ENCODE data around the gene ARHGEF10L. TPM values are rescaled to one million over a fixed set of nuclear protein-coding genes. Genes with fewer than 3 reads are reported as not detected.

The ARHGEF10L gene
- total RNA-seq, 2 experiments from 2014 or later, result not detected

DNA sequence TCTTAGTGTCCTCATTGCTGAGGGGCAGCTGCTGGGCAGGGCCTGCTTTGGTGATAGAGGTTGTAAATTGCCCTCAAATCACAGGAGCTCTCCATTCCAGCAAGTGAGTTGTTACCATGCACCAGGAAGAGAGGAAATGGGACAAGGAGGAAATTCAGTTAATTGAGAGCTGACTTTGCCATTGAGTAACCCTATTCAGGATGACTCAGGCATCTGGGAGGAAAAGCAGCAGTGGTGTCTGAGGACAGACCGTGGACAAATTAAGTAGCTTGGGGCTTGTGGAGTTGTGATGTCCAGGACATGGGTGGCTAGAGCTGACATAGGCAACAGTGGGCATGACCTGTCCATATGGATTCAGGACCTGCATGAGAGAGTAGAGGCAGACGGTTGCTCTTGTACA is 5.9 kb downstream of the ARHGEF10L start:
- peaks cover 3% of the 10 kb centered on the region for H3K4me1 Mint-ChIP-seq
- no peak overlapping the region for H3K27ac Mint-ChIP-seq
- no peaks in the 10 kb centered on the region for H3K9me3 Mint-ChIP-seq
- ChIA-PET POLR2A (no interaction called here), CTCF (interaction anchor here (0.5 to 1.3 kb wide), 3 partner anchors 11 to 61 kb away, joined by 3 to 4 read pairs (median 3); no protein-coding TSS in a partner anchor)
- peaks cover 26% of the 10 kb centered on the region for H3K27me3 Mint-ChIP-seq
- H3K4me3 Mint-ChIP-seq, result no peak overlapping the region
- DNase-seq, result no peak
- no peaks in the 10 kb centered on the region for H3K36me3 Mint-ChIP-seq (ENCODE audit: low read depth)

DNA sequence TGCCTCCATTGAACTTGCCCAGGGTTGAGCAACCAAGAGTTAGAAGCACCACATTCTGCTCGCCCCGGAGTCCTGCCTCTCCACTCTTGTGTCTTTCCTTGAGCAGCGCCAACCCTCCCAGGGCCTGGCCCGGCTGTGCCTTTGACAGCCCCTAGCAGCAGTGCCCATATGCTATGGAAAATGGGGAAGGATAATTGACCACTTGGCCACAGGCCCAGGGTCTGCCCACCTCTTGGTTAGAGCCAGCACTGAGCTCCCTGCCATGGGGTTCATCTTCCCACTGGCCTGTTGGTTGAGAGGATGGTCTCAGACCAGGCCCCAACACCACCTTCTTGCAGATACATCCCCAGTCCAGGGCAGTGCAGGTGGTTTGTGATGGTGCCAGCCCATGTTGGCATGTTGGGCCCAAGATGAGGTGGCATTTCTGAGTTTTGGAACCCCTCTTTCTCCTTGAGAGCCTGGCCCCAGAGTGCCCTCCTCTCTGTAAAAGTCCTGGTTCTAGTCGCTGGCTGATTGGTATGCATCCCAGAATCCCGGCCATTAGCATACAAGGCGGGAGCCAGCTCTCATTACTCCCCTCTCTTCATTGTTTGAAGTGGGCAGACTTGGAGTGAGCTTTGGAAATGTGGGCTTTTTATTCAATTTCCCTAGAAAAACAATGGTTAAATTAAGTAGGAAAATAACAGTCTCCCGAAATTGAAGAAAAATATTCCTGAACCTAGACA is 7.6 kb downstream of the ARHGEF10L start:
- Mint-ChIP-seq H3K4me3 (no peak overlapping the region), H3K9me3 (no peaks in the 10 kb centered on the region), H3K27me3 (peaks cover 17% of the 10 kb centered on the region), H3K27ac (no peak overlapping the region), H3K4me1 (no peaks in the 10 kb centered on the region), H3K36me3 (ENCODE audit: low read depth) (no peaks in the 10 kb centered on the region)
- POLR2A ChIA-PET, result no interaction called here
- CTCF ChIA-PET, result no interaction called here
- DNase-seq, result no peak

DNA sequence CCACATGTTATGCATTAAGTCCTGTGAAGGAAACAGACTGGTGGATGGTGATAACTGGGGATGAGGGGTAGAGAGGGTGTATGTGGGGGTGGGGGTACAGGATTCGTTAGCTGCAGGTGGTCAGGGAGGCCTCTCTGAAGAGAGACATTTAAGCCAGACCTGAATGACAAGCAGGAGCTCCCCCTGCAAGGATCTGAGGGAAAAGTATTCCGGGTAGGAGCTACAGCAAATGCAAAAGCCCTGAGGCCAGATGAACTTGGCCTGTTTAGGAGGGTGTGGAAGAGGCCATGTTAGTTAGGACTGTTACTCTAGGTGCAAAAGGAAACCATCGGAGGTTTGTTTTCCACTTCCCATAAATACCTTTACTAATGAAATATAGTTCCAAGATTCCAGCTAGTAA is 9.9 kb downstream of the ARHGEF10L start:
- H3K36me3 Mint-ChIP-seq (ENCODE audit: low read depth), result no peaks in the 10 kb centered on the region
- no peaks in the 10 kb centered on the region for H3K4me1 Mint-ChIP-seq
- DNase-seq, result no peak
- peaks cover 18% of the 10 kb centered on the region for H3K27me3 Mint-ChIP-seq
- no peak overlapping the region for H3K27ac Mint-ChIP-seq
- H3K4me3 Mint-ChIP-seq, result no peak overlapping the region
- H3K9me3 Mint-ChIP-seq, result no peaks in the 10 kb centered on the region
- ChIA-PET POLR2A (no interaction called here), CTCF (interaction anchor here (1.6 kb wide), 1 partner anchor 8 kb away, joined by 4 read pairs; no protein-coding TSS in a partner anchor)

DNA sequence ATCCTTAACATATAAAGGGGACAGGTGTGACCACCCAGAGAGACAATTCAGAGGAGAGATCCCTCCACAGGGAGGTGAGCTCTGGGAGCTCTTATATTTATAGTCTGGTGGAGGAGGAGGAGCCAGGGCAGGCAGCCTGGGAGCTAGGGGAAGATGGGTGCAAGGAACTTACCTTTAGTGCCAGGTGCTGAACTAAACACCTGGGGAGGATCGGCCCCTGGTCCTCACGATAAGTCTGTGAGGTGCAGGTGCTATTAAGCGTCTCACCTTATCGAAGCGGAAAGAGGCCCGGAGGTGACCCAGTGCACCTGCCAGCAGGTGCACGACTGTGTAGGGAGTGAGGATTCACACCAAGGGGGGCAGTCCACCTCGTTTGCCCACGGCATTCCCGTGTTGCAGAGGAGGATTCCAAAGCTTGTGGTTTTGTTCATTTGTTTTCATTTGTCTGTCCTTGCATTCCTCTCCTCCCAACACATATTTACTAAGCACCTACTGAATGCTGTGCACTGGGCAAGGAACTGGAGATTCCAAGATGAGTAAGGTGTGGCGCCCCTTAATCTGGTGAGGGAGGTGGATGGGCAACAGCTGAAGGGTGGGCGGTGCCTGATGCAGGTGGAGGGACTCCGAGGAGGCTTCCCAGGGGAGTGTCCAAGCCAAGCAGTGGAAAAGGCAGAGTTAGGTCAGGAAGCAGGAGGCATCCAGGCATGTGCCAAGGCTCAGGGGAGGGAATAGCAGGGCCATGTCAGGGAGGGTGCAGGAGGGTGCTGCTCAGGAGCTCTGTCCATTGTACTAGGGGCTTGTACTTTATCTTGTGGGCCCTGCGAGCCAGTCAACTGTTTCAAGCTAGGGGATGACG is 11.5 kb downstream of the ARHGEF10L start:
- Mint-ChIP-seq H3K27ac (no peak overlapping the region), H3K4me3 (no peak overlapping the region), H3K4me1 (no peaks in the 10 kb centered on the region), H3K36me3 (ENCODE audit: low read depth) (no peaks in the 10 kb centered on the region), H3K9me3 (no peaks in the 10 kb centered on the region), H3K27me3 (peaks cover 11% of the 10 kb centered on the region)
- DNase-seq, result no peak
- ChIA-PET CTCF (interaction anchor here (1.6 kb wide), 1 partner anchor 10 kb away, joined by 4 read pairs; no protein-coding TSS in a partner anchor), POLR2A (no interaction called here)

DNA sequence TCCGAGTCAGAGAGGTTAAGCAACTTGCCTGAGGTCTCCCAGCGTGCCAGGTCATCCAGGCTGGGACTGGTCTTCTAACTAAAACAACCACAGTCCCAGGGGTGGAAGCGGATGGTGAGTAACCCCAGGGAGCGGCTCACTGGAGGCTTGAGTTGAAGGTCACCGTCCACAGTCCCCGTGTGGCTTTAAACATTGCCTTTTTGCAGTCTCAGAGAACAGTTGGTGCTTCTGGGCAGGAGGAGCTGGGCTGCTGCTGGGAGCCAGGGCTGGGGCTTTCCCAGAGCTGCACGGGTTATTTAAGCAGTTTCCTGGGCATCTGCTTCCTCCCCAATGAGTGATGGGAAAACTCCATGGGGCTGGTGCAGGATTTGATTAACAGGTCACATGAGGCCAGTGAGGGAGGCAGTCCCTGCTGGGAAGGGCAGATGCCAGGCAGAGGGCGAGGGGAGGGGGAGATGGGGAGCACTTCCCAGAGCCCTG is 12.3 kb downstream of the ARHGEF10L start:
- DNase-seq, result no peak
- H3K36me3 Mint-ChIP-seq (ENCODE audit: low read depth), result no peaks in the 10 kb centered on the region
- no peaks in the 10 kb centered on the region for H3K4me1 Mint-ChIP-seq
- no peaks in the 10 kb centered on the region for H3K9me3 Mint-ChIP-seq
- H3K27me3 Mint-ChIP-seq, result peaks cover 10% of the 10 kb centered on the region
- H3K4me3 Mint-ChIP-seq, result no peak overlapping the region
- ChIA-PET POLR2A (no interaction called here), CTCF (interaction anchor here (0.7 kb wide), 1 partner anchor 11 kb away, joined by 3 read pairs; no protein-coding TSS in a partner anchor)
- no peak overlapping the region for H3K27ac Mint-ChIP-seq

DNA sequence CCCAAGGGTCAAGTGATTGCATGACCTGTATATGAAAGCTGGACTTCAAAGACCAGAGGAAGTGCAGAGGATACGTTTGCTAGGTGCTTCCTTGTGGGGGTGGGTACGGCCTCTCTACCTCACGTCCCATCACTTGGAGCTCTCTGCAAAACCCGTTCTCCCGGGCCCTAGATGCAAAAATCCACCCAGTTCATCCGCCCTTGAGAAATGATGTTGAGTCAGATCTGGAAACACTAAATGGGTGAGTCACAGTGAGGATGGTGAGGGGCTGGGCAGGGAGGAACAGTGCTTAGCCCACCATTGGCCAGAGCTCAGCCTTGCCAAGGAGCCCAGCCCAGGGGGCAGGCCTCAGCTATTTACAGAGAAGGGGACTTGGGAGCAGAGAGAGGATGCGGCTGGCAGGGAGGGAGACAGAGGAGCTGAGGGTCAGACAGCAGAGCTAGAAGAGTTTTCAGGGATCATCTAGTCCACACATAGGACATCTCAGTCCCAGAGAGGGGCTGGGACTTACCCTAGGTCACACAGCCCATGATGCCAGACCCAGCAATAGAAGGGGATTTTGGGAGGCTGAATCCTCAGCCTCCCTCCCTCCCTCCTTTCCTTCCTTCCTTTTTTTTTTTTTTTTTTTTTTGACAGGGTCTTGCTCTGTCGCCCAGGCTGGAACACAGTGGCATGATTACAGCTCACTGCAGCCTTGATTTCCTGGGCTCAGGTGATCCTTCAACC is 14.6 kb downstream of the ARHGEF10L start:
- H3K9me3 Mint-ChIP-seq, result no peaks in the 10 kb centered on the region
- no peaks in the 10 kb centered on the region for H3K4me1 Mint-ChIP-seq
- peaks cover 7% of the 10 kb centered on the region for H3K27me3 Mint-ChIP-seq
- H3K4me3 Mint-ChIP-seq, result no peak overlapping the region
- CTCF ChIA-PET, result interaction anchor here (0.6 kb wide), 1 partner anchor 9 kb away, joined by 3 read pairs; no protein-coding TSS in a partner anchor
- no peak for DNase-seq
- POLR2A ChIA-PET, result no interaction called here
- no peak overlapping the region for H3K27ac Mint-ChIP-seq
- H3K36me3 Mint-ChIP-seq (ENCODE audit: low read depth), result no peaks in the 10 kb centered on the region

DNA sequence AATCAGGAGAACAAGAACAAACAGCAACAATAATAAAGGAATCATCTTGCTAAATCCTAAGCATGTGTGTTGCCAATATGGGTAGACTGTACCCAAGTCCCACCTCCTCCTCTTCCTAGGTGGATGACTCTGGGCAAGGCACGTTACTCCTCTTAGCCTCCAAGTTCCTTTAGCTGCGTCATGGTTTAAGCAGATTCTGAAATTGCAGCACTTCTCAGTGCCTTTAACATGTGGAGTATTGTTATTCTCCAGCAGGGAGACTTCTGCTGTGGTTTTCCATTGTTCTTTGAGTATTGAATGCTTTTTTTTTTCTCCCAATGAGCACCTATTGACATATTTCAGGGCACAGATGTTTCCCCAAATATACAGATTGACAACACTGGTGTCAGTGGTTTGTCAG is 15.5 kb downstream of the ARHGEF10L start:
- no peak for DNase-seq
- Mint-ChIP-seq H3K4me1 (no peaks in the 10 kb centered on the region), H3K9me3 (no peaks in the 10 kb centered on the region), H3K27ac (no peak overlapping the region), H3K27me3 (peaks cover 4% of the 10 kb centered on the region), H3K4me3 (no peak overlapping the region), H3K36me3 (ENCODE audit: low read depth) (no peaks in the 10 kb centered on the region)
- ChIA-PET CTCF (no interaction called here), POLR2A (no interaction called here)

DNA sequence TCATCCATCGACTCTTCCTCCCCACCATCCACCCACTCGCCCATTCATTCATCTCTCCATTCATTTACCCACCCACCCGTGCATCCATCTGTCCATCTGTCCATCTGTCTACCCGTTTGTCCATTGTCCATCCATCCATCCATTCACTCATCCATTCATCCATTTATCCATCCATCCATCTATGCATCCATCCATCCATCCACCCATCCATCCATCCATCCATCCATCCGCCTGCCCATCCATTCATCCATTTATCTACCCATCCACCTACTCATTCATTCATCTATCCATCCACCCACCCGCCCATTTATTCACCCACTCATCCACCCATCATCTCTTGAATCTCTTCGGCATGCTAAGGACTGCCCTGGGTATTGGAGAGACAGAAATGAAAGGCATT is 18.5 kb downstream of the ARHGEF10L start:
- no peaks in the 10 kb centered on the region for H3K9me3 Mint-ChIP-seq
- no peaks in the 10 kb centered on the region for H3K4me1 Mint-ChIP-seq
- H3K36me3 Mint-ChIP-seq (ENCODE audit: low read depth), result no peaks in the 10 kb centered on the region
- no peaks in the 10 kb centered on the region for H3K27me3 Mint-ChIP-seq
- no peak overlapping the region for H3K27ac Mint-ChIP-seq
- CTCF ChIA-PET, result no interaction called here
- DNase-seq, result no peak
- POLR2A ChIA-PET, result no interaction called here
- no peak overlapping the region for H3K4me3 Mint-ChIP-seq

DNA sequence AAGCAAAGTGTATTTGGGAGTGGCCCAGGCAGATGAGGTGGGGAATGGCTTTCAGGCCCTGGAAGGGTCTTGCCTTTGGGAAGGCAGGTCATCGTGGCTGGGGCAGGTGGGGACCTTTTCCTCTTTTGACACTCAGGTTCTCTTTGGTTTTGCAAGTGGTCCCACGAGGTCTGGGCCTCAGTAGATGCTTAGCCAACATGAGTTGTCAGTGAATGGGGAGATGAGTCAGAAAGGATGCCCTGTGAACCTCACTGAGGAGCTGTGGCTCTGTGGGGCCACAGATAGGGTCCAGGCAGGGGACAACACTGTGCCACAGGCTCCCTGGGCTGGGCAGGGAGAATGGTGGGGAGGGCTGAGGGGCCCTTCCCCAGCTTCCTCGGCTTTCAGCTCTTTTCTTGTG is 19.0 kb downstream of the ARHGEF10L start:
- ChIA-PET CTCF (no interaction called here), POLR2A (no interaction called here)
- Mint-ChIP-seq H3K36me3 (ENCODE audit: low read depth) (no peaks in the 10 kb centered on the region), H3K9me3 (no peaks in the 10 kb centered on the region), H3K4me1 (no peaks in the 10 kb centered on the region), H3K27me3 (no peaks in the 10 kb centered on the region), H3K27ac (no peak overlapping the region), H3K4me3 (no peak overlapping the region)
- DNase-seq, result no peak

DNA sequence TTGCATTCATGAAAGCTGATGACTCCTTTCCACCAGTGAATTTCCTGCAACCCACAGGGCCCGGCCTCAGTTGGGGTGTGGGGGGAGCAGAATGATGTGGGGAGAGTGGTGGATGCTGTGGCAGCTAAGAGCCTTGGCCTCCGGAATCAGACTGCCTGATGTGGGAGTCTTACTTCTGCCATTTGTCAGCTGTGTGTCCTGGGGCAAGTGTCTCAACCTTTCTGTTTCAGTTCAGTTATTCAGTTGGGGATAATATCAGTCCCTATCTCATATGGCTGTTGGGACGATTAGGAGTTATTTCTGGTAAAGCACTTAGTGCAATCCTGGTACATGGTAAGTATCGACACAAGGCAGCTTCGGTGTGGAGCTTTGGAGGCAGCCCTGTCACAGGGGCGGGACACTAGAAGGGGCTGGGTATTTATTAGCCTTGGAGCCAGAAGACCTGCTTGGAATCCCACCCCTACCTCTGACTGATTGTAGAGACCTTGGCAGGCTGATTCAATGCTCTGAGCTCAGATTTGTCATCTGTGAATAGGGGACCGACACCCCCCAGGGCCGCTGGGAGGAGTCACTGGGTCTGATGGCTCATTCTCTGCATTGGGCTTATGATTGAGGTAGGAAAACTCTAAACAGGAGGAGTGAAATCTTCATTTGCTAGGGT is 19.6 kb downstream of the ARHGEF10L start:
- H3K4me3 Mint-ChIP-seq, result no peak overlapping the region
- ChIA-PET POLR2A (no interaction called here), CTCF (no interaction called here)
- H3K36me3 Mint-ChIP-seq (ENCODE audit: low read depth), result no peaks in the 10 kb centered on the region
- no peak overlapping the region for H3K27ac Mint-ChIP-seq
- no peak for DNase-seq
- no peaks in the 10 kb centered on the region for H3K27me3 Mint-ChIP-seq
- H3K4me1 Mint-ChIP-seq, result no peaks in the 10 kb centered on the region
- H3K9me3 Mint-ChIP-seq, result no peaks in the 10 kb centered on the region

DNA sequence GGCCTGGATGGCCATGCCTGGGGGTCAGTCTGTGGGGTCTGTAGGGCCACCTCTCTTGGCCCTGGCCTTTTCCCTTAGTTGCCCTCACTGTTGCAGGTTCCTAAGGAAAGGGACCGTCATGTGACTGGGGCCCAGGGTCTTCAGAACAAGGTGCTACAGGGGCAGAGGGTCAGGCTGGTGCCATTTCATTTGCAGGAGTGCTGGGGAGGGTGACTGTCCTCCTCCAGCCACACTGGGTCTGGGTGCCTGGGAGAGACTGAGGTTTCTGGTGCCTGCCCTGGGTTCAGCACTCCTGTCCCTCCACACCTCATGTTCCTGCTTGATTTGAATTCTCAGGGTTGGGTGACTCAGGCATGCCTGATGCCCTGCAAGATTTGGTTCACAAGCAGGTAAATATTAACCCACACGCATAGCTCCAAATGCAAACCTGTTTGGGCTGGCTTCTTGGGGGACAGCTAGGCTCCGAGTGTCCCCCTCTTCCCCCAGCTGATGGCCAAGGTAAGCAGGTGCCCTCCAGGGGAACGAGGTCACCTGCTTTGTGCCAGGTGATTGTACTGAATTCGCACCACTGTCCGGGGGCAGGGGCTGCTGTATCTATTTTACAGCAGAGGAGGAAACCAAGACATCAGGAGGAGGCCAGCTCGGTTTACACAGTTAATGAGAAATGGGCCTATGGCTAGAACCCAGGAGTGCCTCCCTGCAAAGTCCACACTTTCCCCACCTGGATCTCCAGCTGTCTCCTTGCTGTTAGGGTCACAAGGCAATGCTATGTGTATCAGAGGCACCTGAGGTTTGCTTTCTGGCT is 20.3 kb downstream of the ARHGEF10L start:
- H3K27ac Mint-ChIP-seq, result no peak overlapping the region
- POLR2A ChIA-PET, result no interaction called here
- DNase-seq, result no peak
- no peaks in the 10 kb centered on the region for H3K4me1 Mint-ChIP-seq
- H3K4me3 Mint-ChIP-seq, result no peak overlapping the region
- H3K27me3 Mint-ChIP-seq, result no peaks in the 10 kb centered on the region
- no peaks in the 10 kb centered on the region for H3K9me3 Mint-ChIP-seq
- CTCF ChIA-PET, result no interaction called here
- H3K36me3 Mint-ChIP-seq (ENCODE audit: low read depth), result no peaks in the 10 kb centered on the region

DNA sequence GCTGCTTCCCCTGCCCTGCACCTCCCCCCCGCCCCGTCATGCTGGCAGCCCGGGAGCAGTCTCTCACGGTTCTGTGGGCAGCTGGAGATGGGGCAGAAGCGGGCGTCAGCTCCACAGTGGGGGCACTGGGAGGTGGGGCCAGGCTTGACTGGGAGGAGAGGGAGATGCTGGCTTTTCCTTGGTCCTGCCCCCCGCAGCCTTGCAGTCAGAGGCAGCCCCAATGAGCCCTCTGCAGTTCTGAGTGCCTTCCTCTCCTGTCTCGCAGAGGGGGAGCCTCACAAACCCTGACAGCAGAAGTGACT is 21.7 kb downstream of the ARHGEF10L start:
- Mint-ChIP-seq H3K27ac (no peak overlapping the region), H3K27me3 (no peaks in the 10 kb centered on the region), H3K4me1 (no peaks in the 10 kb centered on the region), H3K4me3 (no peak overlapping the region), H3K36me3 (ENCODE audit: low read depth) (no peaks in the 10 kb centered on the region), H3K9me3 (no peaks in the 10 kb centered on the region)
- no peak for DNase-seq
- POLR2A ChIA-PET, result interaction anchor here (0.6 kb wide), 1 partner anchor 21 kb away, joined by 11 read pairs; no protein-coding TSS in a partner anchor
- CTCF ChIA-PET, result interaction anchor here (0.5 kb wide), 1 partner anchor 921 kb away, joined by 3 read pairs; no protein-coding TSS in a partner anchor
